H1 (cell line): ENCODE results near the gene SSBP3. TPM values are rescaled to one million over a fixed set of nuclear protein-coding genes. Genes with fewer than 3 reads are reported as not detected.

Experiments used
- CBX5 ChIP-seq: fragments of 300-800, 300-1000 bp; sonication (generic); IDR thresholded peaks from 2 replicates; pipeline ENCODE4 v1.7.1; 2016; ENCODE audit warnings: antibody characterized with exemption, low read length, low read depth
- POLR2A ChIP-seq, 2 experiments: IDR thresholded peaks; 1 replicate in 1 of 2; 2 replicates in 1 of 2; pipeline ENCODE4 v1.6.1; 2011; ENCODE audit warnings: low read depth in 2 of 2, low read length in 2 of 2, mild to moderate bottlenecking in 2 of 2; ENCODE audit errors: control extremely low read depth in 1 of 2
- SIRT6 ChIP-seq: IDR thresholded peaks from one replicate; pipeline ENCODE4 v1.7.1; 2012; ENCODE audit warnings: low read length, inconsistent platforms
- SP1 ChIP-seq: IDR thresholded peaks from 2 replicates; pipeline ENCODE4 v1.6.1; 2011; ENCODE audit warnings: low read depth, low read length
- SP4 ChIP-seq: IDR thresholded peaks from 2 replicates; pipeline ENCODE4 v1.6.1; 2012; ENCODE audit warnings: low read length, inconsistent platforms
- TCF12 ChIP-seq: IDR thresholded peaks from 2 replicates; pipeline ENCODE4 v1.6.1; 2011; ENCODE audit warnings: low read depth, mild to moderate bottlenecking, low read length
- polyA plus RNA-seq, 7 experiments: library from polyadenylated mRNA; depleted of rRNA in 3 of 7; stranded (reverse) in 5 of 7; unstranded in 2 of 7; fragments of >200 nt in 5 of 7; fragments of 200-250 nt in 2 of 7; gene quantifications; 1 replicate in 5 of 7; 2 replicates in 1 of 7; 4 replicates in 1 of 7; pipeline versions ENCODE4 v1.2.1 to v1.2.3, GENCODE V29; 2011 to 2013; ENCODE audit warnings: missing spikeins in 2 of 7, mixed read lengths in 2 of 7
- total RNA-seq: library from RNA; stranded (reverse); fragmentation: NEBNext Ultra II Directional; extraction: Animal tissue kit (Norgen Biotek cat#: 25700); gene quantifications from 2 replicates; pipeline ENCODE4 v1.2.1, GENCODE V29; 2021

The SSBP3 gene
- total and polyA plus RNA-seq, 2 of the 8 experiments (the other 6 are each of a cell fraction or from before 2014, with no cell fraction given), result 99.7 to 133 TPM

GRCh38 chr1:54257876-54258275, 148.3 kb downstream of the SSBP3 start (continued):
- TF ChIP-seq SIRT6 (no peak), SP4 (no peak), SP1 (no peak), CBX5 (no peak), POLR2A (IDR thresholded peaks at IDR 0.05; ENCODE audit: control extremely low read depth in 1 of 2, low read depth in 2 of 2, low read length in 2 of 2) (no peak), TCF12 (no peak)
